Daoy (cell line): ENCODE results near the gene PTPRG. TPM values are rescaled to one million over a fixed set of nuclear protein-coding genes. Genes with fewer than 3 reads are reported as not detected.

ENCODE experiments used
- DNase-seq: peaks from one replicate; pipeline ENCODE4 v3.0.0-alpha.2; 2015; ENCODE audit warnings: low read depth
- total RNA-seq: library from RNA; depleted of rRNA; stranded (reverse); fragments of >200 nt; shearing (Covaris generic); gene quantifications from 2 replicates; pipeline ENCODE4 v1.2.3, GENCODE V29; 2014

The PTPRG gene
- total RNA-seq, 1 experiment from 2014 or later: 9.1 TPM

DNA sequence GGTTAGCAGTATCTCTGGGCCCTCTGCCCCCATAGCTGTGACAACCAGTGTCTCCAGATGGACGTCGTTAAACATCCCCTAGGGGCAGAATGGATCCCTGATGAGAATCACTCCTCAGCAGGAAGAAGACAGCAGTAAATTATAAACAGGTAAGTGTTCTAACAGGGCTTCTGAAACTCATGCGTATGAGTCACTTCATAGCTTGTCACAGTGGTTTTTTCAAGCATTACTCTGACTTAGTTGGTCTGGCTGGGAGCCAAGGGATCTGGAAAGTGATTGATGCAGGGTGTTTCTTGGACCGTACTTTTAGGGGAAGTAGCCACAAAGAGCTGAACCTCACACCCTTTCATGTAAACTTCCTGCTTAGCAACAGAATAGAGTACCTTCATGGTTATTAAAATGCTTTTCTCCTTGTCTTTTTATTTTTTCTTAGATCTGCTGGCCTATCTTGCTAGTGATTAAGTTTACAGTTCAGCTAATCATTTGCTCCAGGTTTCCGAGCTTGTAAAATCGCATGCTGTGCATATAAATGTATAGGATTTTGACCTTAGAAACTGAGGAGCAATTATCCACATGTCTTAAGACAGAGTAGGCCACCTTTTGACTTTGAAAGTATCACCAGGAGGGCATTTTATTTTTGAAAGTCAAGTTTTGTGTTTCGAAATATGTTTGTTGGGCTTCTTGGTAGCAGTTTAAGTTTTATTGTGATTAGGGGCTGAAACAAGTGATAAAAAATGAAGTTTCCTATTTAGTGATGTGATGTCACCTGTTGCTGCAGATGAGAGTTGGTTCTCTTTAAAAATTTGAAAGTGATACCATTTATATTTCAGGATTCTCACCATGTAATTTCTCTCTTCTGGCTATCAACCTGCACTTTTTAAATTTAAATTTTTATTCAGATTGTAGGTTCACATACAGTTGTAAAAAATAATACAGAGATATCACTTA lies 333.9 kb downstream of the PTPRG start:
- DNase-seq: peak; percentile 90

GRCh38 chr3:61896251-61896650 lies 334.9 kb downstream of the PTPRG start:
- DNase-seq: no peak

- no peak for DNase-seq
These were observed 336.5 kb downstream of the PTPRG start for GRCh38 chr3:61897848-61898247.

DNA sequence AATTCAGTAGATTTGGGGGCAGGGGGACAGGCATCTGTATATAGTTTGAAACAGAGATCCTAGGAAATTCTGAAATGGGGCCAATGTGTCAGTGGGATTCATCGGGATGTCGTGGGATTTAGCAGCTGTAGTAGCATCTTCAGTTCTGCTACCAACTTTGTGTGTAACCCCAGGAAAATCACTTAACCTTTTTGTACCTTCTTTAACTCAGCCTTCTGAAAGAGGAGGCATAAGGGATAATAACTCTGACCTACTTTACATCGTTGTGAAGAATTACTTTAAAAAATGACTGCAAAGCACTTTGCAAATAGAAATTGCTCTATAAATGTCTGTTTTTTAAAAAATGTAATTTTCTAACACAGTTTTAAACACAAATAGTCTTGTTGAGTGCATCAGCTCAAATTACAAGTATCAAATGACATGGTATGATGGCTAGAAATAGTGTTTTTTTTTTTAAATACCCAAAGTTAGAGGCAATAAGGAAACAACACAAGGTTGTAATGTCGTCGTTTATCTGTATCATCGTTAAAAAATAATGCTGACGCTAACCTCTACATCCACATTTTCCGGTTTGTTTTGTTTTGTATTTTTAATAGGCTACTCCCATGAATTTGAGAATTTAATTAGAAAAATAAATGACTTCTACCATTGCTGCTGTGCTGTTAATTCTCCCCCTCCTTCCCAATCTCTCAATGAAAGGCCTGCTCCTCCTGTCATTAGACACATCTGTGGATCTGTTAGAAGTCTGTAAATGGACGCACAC lies 338.5 kb downstream of the PTPRG start:
- no peak for DNase-seq

DNA sequence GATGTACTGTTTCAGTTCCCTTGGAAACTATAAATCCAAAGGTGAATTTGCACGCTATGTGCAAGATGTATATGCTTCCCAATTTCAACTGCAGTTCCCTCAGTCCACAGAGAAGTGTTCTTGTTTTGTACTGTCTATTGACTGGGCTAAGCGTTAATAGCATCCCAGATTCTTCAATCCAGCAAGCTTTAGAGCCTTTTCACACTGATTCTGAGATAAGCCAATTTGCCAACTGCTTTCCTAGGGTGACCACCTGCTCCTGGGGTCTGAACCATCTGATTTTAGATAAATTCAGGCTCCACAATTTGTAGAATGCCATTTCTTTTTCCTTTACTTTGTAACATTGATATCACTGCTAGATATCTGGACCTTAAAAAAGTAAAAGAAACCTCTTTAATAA lies 340.1 kb downstream of the PTPRG start:
- no peak for DNase-seq

- DNase-seq: no peak
These were observed 340.6 kb downstream of the PTPRG start for GRCh38 chr3:61901986-61902385.

GRCh38 chr3:61903074-61903473 lies 341.7 kb downstream of the PTPRG start:
- DNase-seq: no peak

GRCh38 chr3:61903931-61904657 lies 342.7 kb downstream of the PTPRG start:
- peak; percentile 5 for DNase-seq

GRCh38 chr3:61907210-61907795 lies 345.9 kb downstream of the PTPRG start:
- DNase-seq: no peak

DNA sequence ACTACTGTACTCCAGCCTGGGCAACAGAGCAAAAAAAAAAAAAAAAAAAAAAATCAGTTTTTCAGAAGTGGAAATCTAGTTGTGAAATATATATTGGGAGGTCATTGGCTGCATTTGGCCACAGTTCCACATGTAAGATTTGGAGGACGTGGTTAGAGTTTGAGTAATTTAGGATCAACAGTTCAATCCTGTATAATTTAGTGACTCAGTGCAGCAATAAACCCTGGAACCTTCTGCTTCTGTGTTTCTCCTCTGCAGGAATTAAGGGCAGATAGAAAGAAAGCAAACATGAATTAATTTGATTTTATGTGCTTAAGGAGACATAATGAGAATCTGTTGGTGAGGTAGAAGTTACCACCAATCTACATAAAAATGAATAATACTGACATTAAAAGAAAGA lies 347.0 kb downstream of the PTPRG start:
- no peak for DNase-seq

GRCh38 chr3:61910732-61911131 lies 349.4 kb downstream of the PTPRG start:
- no peak for DNase-seq

- no peak for DNase-seq
These were observed 350.8 kb downstream of the PTPRG start for GRCh38 chr3:61912158-61912557.

- no peak for DNase-seq
These were observed 352.3 kb downstream of the PTPRG start for GRCh38 chr3:61913701-61914100.

DNA sequence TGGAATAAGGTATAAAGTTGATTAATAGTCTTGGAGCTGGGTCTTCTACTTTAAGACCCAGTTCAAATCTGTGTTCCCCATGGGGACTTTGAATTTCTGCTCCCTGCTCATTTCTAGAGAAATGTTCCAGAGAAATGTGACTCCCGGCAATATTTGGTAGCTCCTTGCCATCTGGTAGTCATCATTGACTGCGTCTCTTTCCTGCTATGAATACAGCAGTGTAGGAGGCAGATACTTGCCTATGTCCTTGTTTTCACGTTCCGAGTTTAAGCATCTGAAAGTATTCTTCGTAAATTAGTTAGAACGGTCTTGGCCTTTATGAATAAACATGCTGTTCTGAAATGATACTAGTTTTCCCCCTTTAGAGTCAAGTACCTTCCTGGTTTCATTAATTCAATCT lies 352.9 kb downstream of the PTPRG start:
- DNase-seq: no peak

- no peak for DNase-seq
These were observed 353.9 kb downstream of the PTPRG start for GRCh38 chr3:61915296-61915695.

- no peak for DNase-seq
These were observed 358.0 kb downstream of the PTPRG start for GRCh38 chr3:61919371-61919770.

DNA sequence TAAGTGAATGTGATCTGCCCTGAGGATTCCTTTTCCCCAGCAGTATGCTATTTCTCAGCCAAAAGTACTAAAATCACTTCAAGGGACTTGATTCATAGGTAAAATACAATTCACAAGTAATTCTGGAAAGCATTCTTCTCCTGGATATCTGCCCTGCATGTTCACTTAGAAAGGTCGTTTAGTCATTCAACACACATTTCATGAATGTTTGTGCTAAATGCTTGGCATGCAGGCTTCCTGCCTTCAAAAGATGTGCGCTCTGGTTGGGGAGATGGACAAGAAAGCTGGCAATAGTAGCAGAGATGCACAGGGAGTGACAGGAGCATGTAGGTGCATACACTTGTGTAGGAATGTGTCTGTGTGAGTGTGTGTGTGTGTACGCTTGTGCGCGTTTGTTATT lies 360.7 kb downstream of the PTPRG start:
- DNase-seq: no peak

GRCh38 chr3:61924090-61924735 lies 362.8 kb downstream of the PTPRG start:
- no peak for DNase-seq

DNA sequence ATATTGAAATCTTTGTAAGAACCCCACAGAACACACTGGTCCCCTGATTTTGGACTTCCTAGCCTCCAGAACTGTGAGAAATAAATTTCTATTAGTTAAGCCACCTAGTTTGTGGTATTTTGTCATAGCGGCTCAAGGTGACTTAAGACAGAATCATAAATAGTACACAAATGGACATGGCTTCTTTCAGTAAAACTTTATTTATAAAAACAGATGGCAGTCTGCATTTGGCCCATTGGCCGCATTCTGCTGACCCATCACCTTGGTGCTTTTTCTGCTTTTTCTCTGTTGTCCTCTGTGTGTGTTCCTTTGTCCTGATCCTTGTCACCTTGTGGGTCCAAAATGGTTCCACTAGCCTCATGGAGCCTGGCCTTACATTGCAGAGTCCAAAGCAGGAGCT lies 363.6 kb downstream of the PTPRG start:
- DNase-seq: no peak

DNA sequence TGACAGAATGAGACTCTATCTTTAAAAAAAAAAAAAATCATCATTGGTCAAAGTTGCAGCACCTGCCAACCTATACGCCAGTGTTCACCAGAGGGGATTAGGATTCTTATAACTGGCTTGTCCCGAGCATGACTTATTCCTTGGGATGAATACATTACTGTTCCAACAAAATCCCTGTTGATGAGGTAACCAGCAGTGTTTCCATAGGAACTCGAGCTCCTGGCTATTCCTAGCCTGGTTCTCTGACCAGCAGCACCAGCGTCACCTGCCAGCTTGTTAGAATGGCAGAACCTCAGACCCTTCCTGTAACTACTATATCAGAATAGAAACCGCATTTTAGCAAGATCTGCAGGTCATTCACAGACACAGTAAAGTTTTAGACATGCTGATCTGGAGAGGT lies 364.4 kb downstream of the PTPRG start:
- no peak for DNase-seq

- peak; percentile 12 for DNase-seq
These were observed 365.6 kb downstream of the PTPRG start for GRCh38 chr3:61926923-61927322.
